GM19193 (cell line): Measurements from ENCODE around the gene ZFYVE28.

Experiments
- POLR2A ChIP-seq: IDR thresholded peaks from 4 replicates; pipeline ENCODE4 v1.6.1; 2011; ENCODE audit not compliant: insufficient read depth, insufficient read length; ENCODE audit errors: extremely low read depth

The ZFYVE28 gene

DNA sequence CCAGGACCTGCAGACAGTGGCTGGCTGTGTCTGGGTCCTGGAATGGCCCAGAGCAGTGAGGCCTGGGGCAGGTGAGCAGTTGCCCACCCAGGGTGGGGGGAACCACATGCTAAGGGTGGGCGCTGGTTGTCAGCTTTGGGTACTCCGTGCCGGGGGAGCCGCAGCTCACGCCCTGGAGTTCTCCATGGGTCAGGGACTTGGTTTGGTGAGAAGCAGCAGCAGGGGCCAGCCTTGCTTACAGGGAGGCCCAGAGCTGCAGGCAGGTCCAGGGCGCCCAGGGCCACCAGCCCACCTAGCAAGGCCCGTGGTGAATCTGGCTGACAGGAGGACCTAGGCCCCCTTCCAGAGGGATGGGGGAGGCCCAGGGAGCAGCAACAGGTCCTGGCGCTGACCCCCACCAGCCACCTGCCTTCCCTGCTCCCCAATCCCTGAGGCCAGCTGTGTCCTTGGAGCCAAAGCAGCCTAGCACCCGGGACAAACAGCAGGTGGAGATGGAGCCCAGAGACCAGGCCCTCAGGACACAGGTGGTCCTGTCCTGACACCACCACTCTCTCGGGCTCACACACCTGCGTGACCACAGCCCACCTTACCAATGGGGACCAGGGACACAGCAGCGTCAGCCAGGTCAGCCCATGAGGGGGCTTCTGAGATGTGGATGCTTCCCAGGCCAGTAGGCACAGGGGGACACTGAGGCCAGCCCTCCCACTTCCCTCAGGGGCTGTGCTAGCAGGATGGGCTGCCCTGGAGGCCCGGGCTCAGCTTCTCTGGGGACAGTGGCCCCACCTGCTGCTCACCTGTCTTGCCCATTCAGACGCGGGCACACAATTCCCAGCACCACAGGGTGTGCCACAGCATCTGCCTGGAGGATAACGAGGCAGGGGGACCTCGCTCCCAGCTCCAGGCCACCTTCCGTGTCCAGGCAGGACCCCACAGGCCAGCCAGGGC is 160.1 kb downstream of the ZFYVE28 start:
- TF ChIP-seq POLR2A = no peak

GRCh38 chr4:2257361-2258081 is 160.9 kb downstream of the ZFYVE28 start:
- TF ChIP-seq POLR2A = no peak

GRCh38 chr4:2256781-2257191 is 161.7 kb downstream of the ZFYVE28 start:
- TF ChIP-seq POLR2A = no peak

DNA sequence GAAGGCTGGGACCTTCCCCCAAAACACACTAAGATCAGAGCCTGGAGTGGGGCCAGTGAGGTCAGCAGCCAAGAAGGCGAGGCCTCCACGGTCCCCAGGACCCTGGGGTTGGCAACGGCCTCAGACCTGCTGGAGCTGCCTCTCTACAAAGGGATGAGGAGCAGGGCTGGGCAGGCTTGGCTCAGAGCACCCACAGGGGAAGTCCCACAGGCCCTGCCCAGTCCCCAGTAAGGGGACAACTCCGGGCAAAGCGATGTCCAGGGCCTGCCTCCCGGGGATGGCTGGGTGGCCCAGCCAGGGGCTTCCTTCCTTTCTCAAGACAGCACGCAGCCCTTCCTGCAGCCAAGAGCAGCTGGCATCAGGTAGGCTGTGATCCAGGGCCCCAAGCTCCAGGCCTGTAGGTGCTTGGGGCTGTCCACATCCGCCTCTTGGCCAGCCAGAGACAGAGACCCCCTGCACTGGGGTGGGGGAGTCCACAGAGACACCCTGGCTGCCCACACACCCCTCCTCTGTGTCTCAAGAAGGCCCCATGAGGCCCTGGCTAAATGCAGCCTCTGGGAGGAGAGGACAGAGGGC is 162.2 kb downstream of the ZFYVE28 start:
- no peak for TF ChIP-seq POLR2A

DNA sequence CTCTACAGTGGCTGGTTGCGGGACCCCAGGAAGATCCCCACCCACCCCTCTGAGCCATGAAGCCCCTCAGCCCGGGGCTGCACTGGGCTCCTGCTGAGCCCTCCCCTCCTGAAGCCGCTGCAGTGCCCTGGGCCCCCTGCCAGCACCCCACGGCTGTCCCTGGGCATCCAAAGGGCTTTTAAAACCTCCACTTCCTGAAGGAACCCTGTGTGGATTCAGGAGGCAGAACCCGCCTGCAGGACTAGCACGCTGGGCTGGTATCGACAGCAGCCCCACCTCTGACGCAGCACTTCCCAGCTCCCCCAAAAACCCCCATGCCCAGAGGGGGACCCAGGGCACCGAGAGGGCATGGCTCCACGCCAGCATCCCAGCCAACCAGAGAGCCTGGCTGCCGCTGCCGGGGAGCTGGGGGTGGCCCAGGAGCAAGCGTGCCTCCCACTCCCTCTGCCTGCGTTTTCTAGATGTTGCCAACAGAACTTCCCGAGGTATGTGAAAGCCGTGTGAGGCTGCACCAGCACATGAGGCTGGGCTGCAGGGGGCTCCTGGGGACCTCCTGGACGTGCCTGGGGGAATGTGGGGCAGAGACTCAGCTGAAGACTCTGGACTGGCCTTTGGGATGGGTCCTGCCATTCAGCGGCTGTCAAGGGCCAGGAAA is 162.8 kb downstream of the ZFYVE28 start:
- TF ChIP-seq POLR2A = no peak

- TF ChIP-seq POLR2A = no peak
These were observed 163.6 kb downstream of the ZFYVE28 start for GRCh38 chr4:2254665-2255500.

- TF ChIP-seq POLR2A = no peak
These were observed 165.0 kb downstream of the ZFYVE28 start for GRCh38 chr4:2253160-2254084.

GRCh38 chr4:2252530-2253091 is 165.8 kb downstream of the ZFYVE28 start:
- no peak for TF ChIP-seq POLR2A

- no peak for TF ChIP-seq POLR2A
These were observed 166.5 kb downstream of the ZFYVE28 start for GRCh38 chr4:2251795-2252529.

DNA sequence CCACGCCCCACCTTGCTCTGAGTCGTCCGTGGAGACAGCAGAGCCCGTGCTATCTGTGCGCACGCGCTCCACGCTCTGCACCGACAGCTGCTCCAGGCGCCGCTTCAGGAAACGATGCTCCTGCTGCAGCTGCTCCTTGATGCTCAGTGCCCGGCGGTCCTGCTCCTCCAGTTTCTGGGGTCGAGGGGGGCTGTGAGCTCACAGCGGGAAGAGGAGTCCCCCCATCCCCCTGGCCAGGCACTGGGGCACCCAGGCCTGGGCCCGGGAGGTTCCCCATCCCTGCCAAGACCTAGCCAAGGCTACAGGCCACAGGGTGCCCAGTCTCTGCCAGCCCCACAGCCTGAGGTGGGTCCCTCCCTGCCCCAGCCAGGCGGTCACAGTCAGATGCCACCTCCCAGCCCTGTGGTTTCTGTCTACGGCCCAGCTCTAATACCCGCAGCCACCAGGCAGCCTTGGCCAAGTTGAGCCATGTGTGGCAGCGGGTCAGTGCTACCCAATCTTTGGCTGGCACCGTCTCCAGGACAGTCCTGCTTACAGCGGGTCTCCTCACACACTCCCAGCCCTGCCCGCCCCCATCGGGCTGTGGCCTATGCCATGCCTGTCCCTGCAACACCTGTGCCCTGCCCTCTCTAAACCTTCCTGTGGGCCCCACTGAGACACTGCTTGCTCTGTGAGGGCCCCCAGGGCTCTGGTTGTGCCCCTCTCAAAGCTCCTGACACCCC is 167.2 kb downstream of the ZFYVE28 start:
- TF ChIP-seq POLR2A = no peak

DNA sequence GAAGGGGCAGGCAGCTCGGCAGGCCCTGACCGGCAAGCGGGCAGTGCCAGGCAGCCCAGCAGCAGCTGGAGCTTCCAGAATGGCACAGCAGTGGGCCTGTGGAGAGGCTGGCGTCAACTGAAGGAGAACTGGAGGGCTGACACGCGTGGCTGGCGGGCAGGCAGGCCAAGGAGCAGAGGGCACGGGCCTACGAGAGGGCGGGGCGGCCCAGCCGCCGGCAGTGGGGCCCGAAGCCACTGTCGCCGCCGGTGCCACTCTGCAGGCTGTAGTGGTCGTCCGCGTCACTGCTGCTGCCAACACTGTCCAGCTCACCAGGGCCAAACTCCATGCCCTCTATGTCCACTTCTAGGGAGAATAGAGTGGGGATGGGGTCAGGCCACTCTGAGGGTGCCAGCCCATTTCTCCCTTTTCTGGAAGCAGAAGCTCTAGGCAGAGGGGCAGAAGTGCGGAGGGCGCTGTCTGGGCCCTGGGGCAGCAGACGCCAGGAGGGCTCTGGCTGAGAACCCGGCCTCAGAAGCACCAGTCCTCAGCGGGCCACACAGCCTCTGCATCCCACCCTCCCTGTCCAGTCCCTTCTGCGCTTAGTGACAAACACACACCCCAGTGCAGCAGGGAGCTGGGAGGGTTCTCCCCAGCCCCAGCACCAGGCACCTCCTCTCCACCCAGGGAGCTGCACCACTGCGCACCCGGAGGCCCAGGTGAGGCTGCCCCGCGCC is 167.9 kb downstream of the ZFYVE28 start:
- TF ChIP-seq POLR2A = no peak
